ENCODE results near the gene C6orf89.
"Not testable (repeated sequence)": the region's sequence is repeated elsewhere in the genome, so short reads cannot be mapped to it uniquely, and the experiment has no call there.

The C6orf89 gene

DNA sequence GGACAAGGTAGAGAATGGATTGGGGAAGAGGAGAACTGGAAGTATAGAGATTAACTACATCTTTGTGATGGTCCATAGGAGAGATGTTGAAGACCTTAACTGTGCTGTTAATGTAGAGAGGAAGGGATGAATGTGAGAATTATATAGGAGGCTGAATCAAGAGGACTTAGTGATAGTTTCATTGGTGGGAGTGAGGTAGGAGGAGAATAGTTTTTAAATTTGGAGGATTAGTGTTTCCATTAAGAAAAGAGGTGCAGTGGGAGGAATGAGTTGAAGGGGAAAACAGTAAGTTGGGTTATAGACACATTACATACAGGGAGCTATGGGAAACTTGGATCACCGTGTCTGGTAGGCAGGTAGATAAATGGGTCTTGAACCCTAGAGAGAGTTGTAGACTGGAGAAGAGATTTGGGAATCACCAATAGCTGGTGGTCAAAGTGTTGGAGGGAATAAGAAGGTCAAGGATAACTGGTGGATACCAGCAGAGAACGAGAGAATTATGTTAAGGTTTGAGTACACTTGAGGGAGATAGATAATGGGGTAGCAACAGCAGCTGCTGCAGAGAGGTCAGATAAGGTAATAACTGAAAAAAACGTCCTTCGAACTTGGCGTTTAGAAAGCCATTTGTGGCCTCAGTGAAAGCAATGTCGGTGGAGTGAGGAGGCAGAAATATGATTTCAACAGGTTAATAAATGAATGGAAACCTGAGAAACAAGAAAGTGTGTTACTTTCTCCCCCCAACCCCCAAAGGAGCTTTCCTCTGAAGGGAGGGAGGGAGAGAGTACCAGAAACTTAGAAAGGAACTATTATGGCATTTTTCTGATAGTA, 3.1 kb downstream of the C6orf89 start:
- H3K9ac ChIP-seq (ENCODE audit: low read length in 2 of 2) = no peak overlapping the region
- peaks cover 3 to 5% of the 10 kb centered on the region in 2 donors for H3K36me3 ChIP-seq (ENCODE audit: control insufficient read depth in 2 of 2, insufficient read depth in 2 of 2, low read length in 2 of 2)
- peaks cover 7% of the 10 kb centered on the region for H3K4me1 ChIP-seq (ENCODE audit: control insufficient read depth, insufficient read depth, low read length)
- no peak overlapping the region for H3K27ac ChIP-seq (ENCODE audit: low read length)
- no peak overlapping the region for H3K4me3 ChIP-seq (ENCODE audit: low read length in 2 of 2)
- H3K9me3 ChIP-seq (ENCODE audit: control insufficient read depth in 2 of 2, low read length in 2 of 2) = no peaks in the 10 kb centered on the region
- H3K27me3 ChIP-seq (ENCODE audit: control insufficient read depth in 1 of 2, insufficient read depth in 2 of 2, low read length in 2 of 2) = no peaks in the 10 kb centered on the region

DNA sequence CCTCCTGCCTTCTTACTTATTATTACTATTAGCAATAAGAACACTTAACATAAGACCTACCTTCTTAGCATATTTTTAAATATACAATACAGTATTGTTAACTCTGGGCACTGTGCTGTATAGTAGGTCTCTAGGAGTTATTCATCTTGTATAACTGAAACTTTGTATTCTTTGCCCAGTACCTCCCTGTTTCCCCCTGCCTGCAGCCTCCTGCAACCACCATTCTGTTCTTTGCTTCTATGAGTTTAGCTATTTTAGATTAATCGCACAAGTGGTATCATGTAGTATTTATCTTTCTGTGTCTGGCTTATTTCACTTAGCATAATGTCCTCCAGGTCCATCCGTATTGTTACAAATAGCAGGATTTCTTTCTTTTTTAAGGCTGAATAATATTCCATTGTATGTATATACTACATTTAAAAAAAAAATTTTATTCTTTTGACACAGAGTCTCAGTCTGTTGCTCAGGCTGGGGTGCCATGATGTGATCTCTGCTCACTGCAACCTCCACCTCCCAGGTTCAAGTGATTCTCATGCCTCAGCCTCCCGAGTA, 4.4 kb downstream of the C6orf89 start:
- no peak overlapping the region for H3K4me3 ChIP-seq (ENCODE audit: low read length in 2 of 2)
- H3K27ac ChIP-seq (ENCODE audit: low read length) = no peak overlapping the region
- no peak overlapping the region for H3K9ac ChIP-seq (ENCODE audit: low read length in 2 of 2)
- no peaks in the 10 kb centered on the region for H3K9me3 ChIP-seq (ENCODE audit: control insufficient read depth in 2 of 2, low read length in 2 of 2)
- no peaks in the 10 kb centered on the region for H3K27me3 ChIP-seq (ENCODE audit: control insufficient read depth in 1 of 2, insufficient read depth in 2 of 2, low read length in 2 of 2)
- H3K4me1 ChIP-seq (ENCODE audit: control insufficient read depth, insufficient read depth, low read length) = peaks cover 5% of the 10 kb centered on the region
- H3K36me3 ChIP-seq (ENCODE audit: control insufficient read depth in 2 of 2, insufficient read depth in 2 of 2, low read length in 2 of 2) = peaks cover 10 to 13% of the 10 kb centered on the region in 2 donors

DNA sequence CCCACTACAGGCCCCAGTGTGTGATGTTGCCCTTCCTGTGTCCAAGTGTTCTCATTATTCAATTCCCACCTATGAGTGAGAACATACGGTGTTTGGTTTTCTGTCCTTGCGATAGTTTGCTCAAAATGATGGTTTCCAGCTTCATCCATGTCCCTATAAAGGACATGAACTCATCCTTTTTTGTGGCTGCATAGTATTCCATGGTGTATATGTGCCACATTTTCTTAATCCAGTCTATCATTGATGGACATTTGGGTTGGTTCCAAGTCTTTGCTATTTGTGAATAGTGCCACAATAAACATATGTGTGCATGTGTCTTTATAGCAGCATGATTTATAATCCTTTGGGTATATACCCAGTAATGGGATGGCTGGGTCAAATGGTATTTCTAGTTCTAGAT, 5.4 kb downstream of the C6orf89 start:
- H3K9me3 ChIP-seq (ENCODE audit: control insufficient read depth in 2 of 2, low read length in 2 of 2); H3K27me3 ChIP-seq (ENCODE audit: control insufficient read depth in 1 of 2, insufficient read depth in 2 of 2, low read length in 2 of 2); H3K4me3 ChIP-seq (ENCODE audit: low read length in 2 of 2); H3K27ac ChIP-seq (ENCODE audit: low read length); H3K4me1 ChIP-seq (ENCODE audit: control insufficient read depth, insufficient read depth, low read length); H3K9ac ChIP-seq (ENCODE audit: low read length in 2 of 2): not testable (repeated sequence)
- H3K36me3 ChIP-seq (ENCODE audit: control insufficient read depth in 2 of 2, insufficient read depth in 2 of 2, low read length in 2 of 2) = peaks cover 10 to 14% of the 10 kb centered on the region in 2 donors

DNA sequence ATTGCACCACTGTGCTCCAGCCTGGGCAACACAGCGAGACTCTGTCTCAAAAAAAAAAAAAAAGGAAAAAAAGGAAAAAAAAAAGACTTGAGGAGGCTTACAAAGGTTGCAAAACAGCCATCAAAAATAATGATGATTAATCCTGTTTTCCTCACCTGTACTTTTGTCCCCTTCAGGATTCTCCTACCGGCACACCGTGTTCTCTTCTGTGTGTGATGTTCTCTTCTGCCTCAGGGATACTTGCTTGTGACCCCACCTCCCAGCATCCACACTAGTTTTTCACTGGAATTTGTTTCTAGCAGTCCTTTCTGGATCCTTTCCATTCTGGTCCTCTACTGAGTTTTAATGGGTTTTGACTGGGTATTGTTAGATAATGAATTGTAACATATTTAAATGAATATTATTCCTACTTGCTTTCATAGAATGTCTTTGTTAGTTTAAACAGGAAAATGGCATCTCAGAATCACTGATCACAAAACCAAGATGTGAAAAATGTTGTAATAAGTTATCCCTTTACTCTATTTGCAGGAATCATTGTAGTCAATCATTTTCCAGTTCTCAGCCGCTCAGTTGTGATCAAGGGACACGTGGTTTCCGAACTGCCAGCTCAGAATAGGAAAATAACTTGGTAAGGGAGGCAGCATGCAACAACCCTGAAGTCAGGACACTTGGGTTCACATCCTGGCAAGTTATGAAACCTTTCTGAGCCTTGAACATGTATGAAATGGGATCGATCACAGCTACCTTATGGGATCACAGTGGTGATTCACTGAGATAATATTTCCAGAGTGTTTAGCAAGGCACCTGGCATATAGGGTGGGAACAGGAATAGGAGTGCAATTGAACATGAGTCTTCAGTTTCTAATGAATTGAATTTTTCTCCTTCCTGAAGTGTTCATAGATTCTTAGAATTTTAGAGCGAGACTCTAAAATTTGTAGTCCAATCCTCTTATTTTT, 8.5 kb downstream of the C6orf89 start:
- Histone ChIP-seq H3K4me3 (ENCODE audit: low read length in 2 of 2) (no peak overlapping the region), H3K27ac (ENCODE audit: low read length) (no peak overlapping the region), H3K27me3 (ENCODE audit: control insufficient read depth in 1 of 2, insufficient read depth in 2 of 2, low read length in 2 of 2) (no peaks in the 10 kb centered on the region), H3K4me1 (ENCODE audit: control insufficient read depth, insufficient read depth, low read length) (no peaks in the 10 kb centered on the region), H3K36me3 (ENCODE audit: control insufficient read depth in 2 of 2, insufficient read depth in 2 of 2, low read length in 2 of 2) (peaks cover 16 to 19% of the 10 kb centered on the region in 2 donors), H3K9ac (ENCODE audit: low read length in 2 of 2) (no peak overlapping the region), H3K9me3 (ENCODE audit: control insufficient read depth in 2 of 2, low read length in 2 of 2) (no peaks in the 10 kb centered on the region)

DNA sequence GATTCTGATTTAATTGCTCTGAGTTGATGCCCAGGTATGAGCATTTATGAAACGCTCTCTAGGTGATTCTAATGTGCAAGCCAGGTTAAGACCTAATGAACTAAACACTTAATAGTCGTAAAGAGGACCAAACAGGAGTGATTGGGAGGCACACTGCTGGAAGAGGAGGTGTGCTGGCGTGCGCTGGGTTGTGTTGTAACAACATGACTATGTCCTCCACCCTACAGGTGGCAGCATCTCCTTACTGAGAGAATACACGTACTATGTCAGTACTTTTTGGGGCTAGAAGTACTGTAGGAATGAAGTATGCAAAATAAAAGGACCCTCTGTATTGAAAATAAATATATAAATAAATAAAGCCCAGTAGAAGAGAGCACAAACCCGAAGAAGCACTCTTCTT, 11.9 kb downstream of the C6orf89 start:
- Histone ChIP-seq H3K36me3 (ENCODE audit: control insufficient read depth in 2 of 2, insufficient read depth in 2 of 2, low read length in 2 of 2) (peaks cover 24 to 27% of the 10 kb centered on the region in 2 donors), H3K9me3 (ENCODE audit: control insufficient read depth in 2 of 2, low read length in 2 of 2) (no peaks in the 10 kb centered on the region), H3K27me3 (ENCODE audit: control insufficient read depth in 1 of 2, insufficient read depth in 2 of 2, low read length in 2 of 2) (no peaks in the 10 kb centered on the region), H3K27ac (ENCODE audit: low read length) (no peak overlapping the region), H3K9ac (ENCODE audit: low read length in 2 of 2) (no peak overlapping the region), H3K4me3 (ENCODE audit: low read length in 2 of 2) (no peak overlapping the region), H3K4me1 (ENCODE audit: control insufficient read depth, insufficient read depth, low read length) (no peaks in the 10 kb centered on the region)

DNA sequence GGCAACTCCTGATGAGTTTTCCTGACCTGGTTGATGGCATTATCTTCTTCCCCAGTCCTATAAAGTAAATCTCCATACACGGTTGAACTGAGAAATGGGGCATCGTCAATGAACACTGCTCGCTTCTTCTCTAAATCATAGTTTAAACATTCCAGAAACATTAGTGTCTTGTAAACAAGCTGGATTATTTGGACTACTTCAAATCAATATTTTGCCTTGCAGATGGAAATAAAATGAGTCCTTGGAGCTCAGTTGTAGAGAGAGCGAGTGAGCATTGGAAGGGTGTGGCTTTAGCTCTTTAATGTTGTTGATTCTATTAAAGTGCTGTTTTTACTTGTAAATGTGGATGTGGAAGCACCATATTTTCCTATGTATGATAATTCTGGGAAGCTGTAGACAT, 18.4 kb downstream of the C6orf89 start:
- Histone ChIP-seq H3K4me3 (ENCODE audit: low read length in 2 of 2) (no peak overlapping the region), H3K4me1 (ENCODE audit: control insufficient read depth, insufficient read depth, low read length) (peaks cover 26% of the 10 kb centered on the region), H3K27ac (ENCODE audit: low read length) (no peak overlapping the region), H3K36me3 (ENCODE audit: control insufficient read depth in 2 of 2, insufficient read depth in 2 of 2, low read length in 2 of 2) (peaks cover 24 to 26% of the 10 kb centered on the region in 2 donors), H3K9me3 (ENCODE audit: control insufficient read depth in 2 of 2, low read length in 2 of 2) (no peaks in the 10 kb centered on the region), H3K9ac (ENCODE audit: low read length in 2 of 2) (no peak overlapping the region), H3K27me3 (ENCODE audit: control insufficient read depth in 1 of 2, insufficient read depth in 2 of 2, low read length in 2 of 2) (no peaks in the 10 kb centered on the region)

DNA sequence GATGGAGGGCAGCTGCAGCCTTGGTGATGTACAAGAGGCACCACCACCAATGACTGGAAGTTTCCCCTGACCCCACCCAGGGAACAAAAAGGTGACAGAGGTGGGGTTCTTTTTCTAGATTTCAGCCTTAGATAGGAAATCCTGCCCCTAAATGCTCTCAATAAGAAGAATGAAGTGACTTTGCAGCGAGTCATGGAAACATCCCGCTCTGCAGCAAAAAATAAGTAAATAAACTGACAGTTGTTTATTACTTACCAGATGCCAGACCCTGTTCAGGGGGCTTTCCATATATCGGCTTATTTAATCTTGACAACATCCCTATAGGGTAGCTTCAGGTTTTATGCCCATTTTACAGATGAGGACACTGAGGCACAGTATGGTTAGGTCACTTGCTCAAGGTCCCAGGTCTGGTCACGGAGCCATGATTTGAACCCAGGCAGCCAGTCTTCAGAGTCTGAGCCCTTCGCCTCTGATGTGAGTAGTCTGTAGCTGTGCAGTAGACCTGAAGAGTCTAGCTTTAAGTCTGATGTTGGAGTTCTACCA, 19.2 kb downstream of the C6orf89 start:
- Histone ChIP-seq H3K27me3 (ENCODE audit: control insufficient read depth in 1 of 2, insufficient read depth in 2 of 2, low read length in 2 of 2) (no peaks in the 10 kb centered on the region), H3K36me3 (ENCODE audit: control insufficient read depth in 2 of 2, insufficient read depth in 2 of 2, low read length in 2 of 2) (peaks cover 20 to 22% of the 10 kb centered on the region in 2 donors), H3K27ac (ENCODE audit: low read length) (no peak overlapping the region)

DNA sequence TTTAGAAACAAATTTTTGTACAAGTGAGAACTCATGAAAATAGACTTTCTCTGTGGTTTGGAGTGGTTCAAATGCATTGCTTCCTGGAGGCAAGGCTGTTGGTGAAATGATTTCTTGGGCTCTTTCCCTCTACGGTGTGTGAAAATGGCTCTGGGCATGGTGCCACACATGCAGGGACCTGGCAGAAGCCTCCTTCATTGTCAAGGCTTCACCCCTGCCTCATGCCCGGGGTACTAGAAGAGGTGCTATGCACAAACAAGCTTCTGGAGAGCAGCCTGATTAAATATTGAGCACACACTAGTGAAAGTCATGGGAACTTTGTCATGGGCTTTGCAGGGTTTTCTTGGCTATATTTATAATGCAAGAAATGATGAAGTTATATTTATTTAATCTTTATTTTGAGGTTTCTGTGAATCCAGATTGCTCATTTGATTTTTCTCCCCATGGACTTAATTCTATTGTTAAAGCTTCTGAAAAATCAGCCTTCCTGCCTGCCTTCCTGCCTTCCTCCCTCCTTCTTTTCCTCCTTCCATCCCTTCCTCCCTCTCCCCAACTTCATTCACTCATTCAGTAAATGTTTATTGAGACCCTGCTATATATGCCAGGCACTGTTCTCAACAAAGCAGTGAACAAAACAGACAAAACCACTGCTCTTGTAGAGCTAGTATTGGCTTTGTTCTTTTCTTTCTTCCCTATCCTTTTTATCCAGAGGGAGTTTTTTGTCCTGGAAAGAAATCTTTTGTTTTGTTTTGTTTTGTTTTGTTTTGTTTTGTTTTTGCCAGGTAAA, 21.0 kb downstream of the C6orf89 start:
- H3K4me3 ChIP-seq (ENCODE audit: low read length in 2 of 2) = peak overlapping the region; percentile 26 to 29
- no peaks in the 10 kb centered on the region for H3K27me3 ChIP-seq (ENCODE audit: control insufficient read depth in 1 of 2, insufficient read depth in 2 of 2, low read length in 2 of 2)
- peak overlapping the region; percentile 70 for H3K27ac ChIP-seq (ENCODE audit: low read length)
- H3K4me1 ChIP-seq (ENCODE audit: control insufficient read depth, insufficient read depth, low read length) = peaks cover 26% of the 10 kb centered on the region
- H3K36me3 ChIP-seq (ENCODE audit: control insufficient read depth in 2 of 2, insufficient read depth in 2 of 2, low read length in 2 of 2) = peaks cover 20 to 22% of the 10 kb centered on the region in 2 donors
- H3K9me3 ChIP-seq (ENCODE audit: control insufficient read depth in 2 of 2, low read length in 2 of 2) = no peaks in the 10 kb centered on the region
- no peak overlapping the region for H3K9ac ChIP-seq (ENCODE audit: low read length in 2 of 2)

More for the DNA sequence above, 19.2 kb downstream of the C6orf89 start:
- Histone ChIP-seq H3K4me1 (ENCODE audit: control insufficient read depth, insufficient read depth, low read length) (peaks cover 26% of the 10 kb centered on the region), H3K9me3 (ENCODE audit: control insufficient read depth in 2 of 2, low read length in 2 of 2) (no peaks in the 10 kb centered on the region), H3K4me3 (ENCODE audit: low read length in 2 of 2) (no peak overlapping the region), H3K9ac (ENCODE audit: low read length in 2 of 2) (no peak overlapping the region)

DNA sequence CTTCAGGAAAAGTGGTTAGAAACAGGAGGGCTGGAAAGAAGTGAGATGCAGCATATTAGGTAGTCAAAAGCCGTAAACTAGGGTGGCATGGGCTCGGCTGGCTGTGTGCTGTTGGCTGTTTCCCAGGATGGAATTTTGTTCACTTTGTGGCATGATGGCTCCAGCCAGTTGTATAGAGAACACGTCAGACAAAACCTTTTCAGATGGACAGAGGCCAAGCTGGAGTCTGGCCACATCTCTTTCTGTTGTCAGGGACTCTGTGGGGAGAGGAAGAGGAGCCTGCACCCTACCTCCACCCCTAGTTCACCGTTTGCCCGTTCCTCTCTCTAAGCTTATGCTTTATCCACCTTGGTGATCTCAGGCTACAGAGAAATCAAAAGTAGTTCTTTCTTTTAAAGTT, 22.0 kb downstream of the C6orf89 start:
- Histone ChIP-seq H3K9me3 (ENCODE audit: control insufficient read depth in 2 of 2, low read length in 2 of 2) (no peaks in the 10 kb centered on the region), H3K36me3 (ENCODE audit: control insufficient read depth in 2 of 2, insufficient read depth in 2 of 2, low read length in 2 of 2) (peaks cover 21 to 22% of the 10 kb centered on the region in 2 donors), H3K4me3 (ENCODE audit: low read length in 2 of 2) (peak overlapping the region; percentile 21 to 29), H3K9ac (ENCODE audit: low read length in 2 of 2) (peak overlapping the region; percentile 20 to 29), H3K27me3 (ENCODE audit: control insufficient read depth in 1 of 2, insufficient read depth in 2 of 2, low read length in 2 of 2) (no peaks in the 10 kb centered on the region), H3K27ac (ENCODE audit: low read length) (peak overlapping the region; percentile 70), H3K4me1 (ENCODE audit: control insufficient read depth, insufficient read depth, low read length) (peaks cover 26% of the 10 kb centered on the region)

DNA sequence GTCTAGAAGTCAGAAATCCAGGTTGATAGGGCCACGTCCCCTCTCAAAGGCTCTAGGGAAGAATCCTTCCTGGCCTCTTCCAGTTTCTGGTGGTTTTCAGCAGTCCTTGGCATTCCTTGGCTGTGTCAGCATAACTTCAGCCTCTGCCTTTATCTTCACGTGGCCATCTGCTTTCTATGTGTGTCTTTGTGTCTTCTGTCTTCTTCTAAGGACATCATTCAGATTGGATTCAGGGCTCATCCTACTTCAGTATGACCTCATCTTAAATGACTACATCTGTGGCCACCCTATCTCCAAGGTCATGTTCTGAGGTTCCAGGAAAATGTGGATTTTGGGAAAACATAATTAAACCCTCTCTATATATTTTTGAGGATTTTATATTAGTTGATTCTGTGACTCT, 23.0 kb downstream of the C6orf89 start:
- no peaks in the 10 kb centered on the region for H3K9me3 ChIP-seq (ENCODE audit: control insufficient read depth in 2 of 2, low read length in 2 of 2)
- peaks cover 24 to 25% of the 10 kb centered on the region in 2 donors for H3K36me3 ChIP-seq (ENCODE audit: control insufficient read depth in 2 of 2, insufficient read depth in 2 of 2, low read length in 2 of 2)
- no peak overlapping the region for H3K4me3 ChIP-seq (ENCODE audit: low read length in 2 of 2)
- H3K9ac ChIP-seq (ENCODE audit: low read length in 2 of 2) = no peak overlapping the region
- peaks cover 26% of the 10 kb centered on the region for H3K4me1 ChIP-seq (ENCODE audit: control insufficient read depth, insufficient read depth, low read length)
- H3K27me3 ChIP-seq (ENCODE audit: control insufficient read depth in 1 of 2, insufficient read depth in 2 of 2, low read length in 2 of 2) = no peaks in the 10 kb centered on the region
- H3K27ac ChIP-seq (ENCODE audit: low read length) = no peak overlapping the region

All from stomach smooth muscle (tissue), 2 donors.